NT2/D1 (cell line): ENCODE data around the gene CCDC93.

Source experiments
- YY1 ChIP-seq: IDR thresholded peaks from 2 replicates; pipeline ENCODE4 v1.6.1; 2011; ENCODE audit not compliant: insufficient read length, insufficient read depth
- ZNF274 ChIP-seq: IDR thresholded peaks from 2 replicates; pipeline ENCODE4 v1.6.1; 2011; ENCODE audit warnings: mild to moderate bottlenecking, low read depth, low read length

DNA sequence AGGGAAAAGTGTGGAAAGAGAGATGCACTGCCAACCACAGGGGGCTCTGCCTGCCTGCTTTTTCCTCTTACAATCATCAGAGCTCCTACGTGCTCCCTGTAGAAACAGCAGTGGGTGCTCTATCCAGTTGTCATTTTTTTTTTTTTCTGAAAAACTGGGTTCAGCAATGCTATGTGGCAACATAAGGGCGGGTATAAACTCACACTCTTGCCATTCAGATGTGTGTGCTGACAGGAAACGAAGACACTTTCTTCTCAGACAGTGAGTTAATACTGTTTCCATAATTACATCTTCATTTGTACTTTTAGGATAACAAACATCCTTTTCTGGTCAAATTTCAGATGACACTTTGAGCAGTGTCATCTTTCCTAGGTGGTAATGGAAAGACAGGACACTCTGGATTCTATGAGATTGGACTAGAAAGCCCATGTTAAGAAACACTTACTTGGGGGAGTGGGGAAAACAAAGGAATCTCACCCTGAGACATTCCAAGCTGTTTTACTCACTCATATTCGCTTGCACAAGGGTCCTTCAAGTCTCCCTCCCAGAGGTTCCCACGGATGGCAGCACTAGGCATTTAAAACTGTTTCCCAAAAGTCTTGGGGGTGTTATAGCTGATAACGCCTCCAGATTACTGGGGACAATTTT, 41.3 kb downstream of the CCDC93 start:
- TF ChIP-seq ZNF274 = no peak
- TF ChIP-seq YY1 = no peak
